Muscle of leg (tissue), 11 donors: ENCODE results near the gene NIPAL3. TPM values are rescaled to one million over a fixed set of nuclear protein-coding genes. Genes with fewer than 3 reads are reported as not detected.

ENCODE experiments used
- DNase-seq: peaks from one replicate; pipeline ENCODE4 v3.0.0; 2013
- H3K27ac ChIP-seq: one replicate; pipeline ENCODE4 v1.5.1; 2013; ENCODE audit warnings: mild to moderate bottlenecking, low read length, control low read depth
- H3K27me3 ChIP-seq: one replicate; pipeline ENCODE4 v1.6.1; 2013; ENCODE audit warnings: low read length; ENCODE audit not compliant: control insufficient read depth, insufficient read depth
- H3K36me3 ChIP-seq: one replicate; pipeline ENCODE4 v1.6.1; 2013; ENCODE audit warnings: low read length; ENCODE audit not compliant: control insufficient read depth, insufficient read depth
- H3K4me1 ChIP-seq: one replicate; pipeline ENCODE4 v1.6.1; 2013; ENCODE audit warnings: low read length; ENCODE audit not compliant: control insufficient read depth, insufficient read depth
- H3K4me3 ChIP-seq: one replicate; pipeline ENCODE4 v1.5.1; 2013; ENCODE audit warnings: low read length, control low read depth
- H3K9me3 ChIP-seq: replicated peaks from 2 replicates; pipeline ENCODE4 v1.6.1; 2013; ENCODE audit warnings: low read depth, low read length; ENCODE audit not compliant: control insufficient read depth
- WGBS: methylation state at CpG from one replicate; pipeline ENCODE4 v1.1.5; 2013; ENCODE audit warnings: missing lambda C conversion rate; ENCODE audit not compliant: insufficient coverage; 5-methylcytosine and 5-hydroxymethylcytosine counted together
- polyA plus RNA-seq, 8 donors: library from polyadenylated mRNA; unstranded; fragments of 120-200 nt; gene quantifications; one replicate each; pipeline versions ENCODE4 v1.2.1 to v1.2.3, GENCODE V29; 2013; ENCODE audit warnings: inconsistent platforms in 1 of 8, low replicate concordance in 1 of 8; ENCODE audit not compliant: insufficient read length in 8 of 8, insufficient read depth in 1 of 8
- total RNA-seq: library from RNA; stranded (reverse); fragments of 120-200 nt; gene quantifications from one replicate; pipeline ENCODE4 v1.2.4, GENCODE V29; 2013

The NIPAL3 gene
- total and polyA plus RNA-seq, 9 donors = 3.2 to 5.9 (median 4.9) TPM

DNA sequence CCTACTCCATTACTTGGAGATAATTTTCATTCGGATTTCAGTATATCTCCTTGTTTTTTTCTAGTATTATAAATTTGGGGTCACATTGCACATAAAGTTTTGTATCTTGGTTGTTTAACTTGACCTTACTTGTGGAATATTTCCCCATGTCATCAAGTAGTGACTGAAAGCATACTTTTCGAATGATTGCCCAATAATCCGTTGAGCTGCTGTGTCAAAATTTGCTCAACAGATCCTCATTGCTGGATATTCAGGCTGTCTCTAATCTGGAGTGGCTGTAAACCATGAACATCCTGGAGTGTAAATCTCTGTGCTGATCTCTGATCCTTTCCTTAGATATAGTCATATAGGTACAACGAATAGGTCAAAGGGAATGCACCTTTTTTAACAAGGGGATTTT is 4.9 kb downstream of the NIPAL3 start:
- Histone ChIP-seq H3K27me3 (no peaks in the 10 kb centered on the region), H3K27ac (no peak overlapping the region), H3K36me3 (peaks cover 7% of the 10 kb centered on the region), H3K9me3 (no peaks in the 10 kb centered on the region), H3K4me1 (peaks cover 11% of the 10 kb centered on the region), H3K4me3 (no peak overlapping the region)
- no peak for DNase-seq
- no CpG with 5 or more reads among the region's 4 CpGs for WGBS

DNA sequence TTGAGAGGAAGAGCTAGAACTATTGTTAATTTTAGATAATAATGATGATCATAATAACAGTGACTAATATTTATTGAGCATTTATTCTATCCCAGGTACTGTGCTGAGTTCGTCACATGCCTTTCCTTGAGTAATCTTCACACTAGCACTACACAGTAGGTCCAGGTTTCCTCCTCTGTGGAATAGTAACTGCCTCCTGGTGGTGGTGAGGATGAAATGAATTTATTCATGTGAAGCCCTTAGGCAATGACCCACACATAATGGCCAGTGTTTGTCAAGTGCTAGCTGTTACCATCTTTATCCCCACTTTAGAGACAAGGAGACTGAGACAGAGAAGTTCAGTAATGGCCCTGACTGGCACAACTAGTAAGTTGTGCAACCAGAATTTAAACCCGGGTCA is 5.9 kb downstream of the NIPAL3 start:
- 91% methylated on average over 1 of the region's 2 CpGs for WGBS
- H3K9me3 ChIP-seq = no peaks in the 10 kb centered on the region

DNA sequence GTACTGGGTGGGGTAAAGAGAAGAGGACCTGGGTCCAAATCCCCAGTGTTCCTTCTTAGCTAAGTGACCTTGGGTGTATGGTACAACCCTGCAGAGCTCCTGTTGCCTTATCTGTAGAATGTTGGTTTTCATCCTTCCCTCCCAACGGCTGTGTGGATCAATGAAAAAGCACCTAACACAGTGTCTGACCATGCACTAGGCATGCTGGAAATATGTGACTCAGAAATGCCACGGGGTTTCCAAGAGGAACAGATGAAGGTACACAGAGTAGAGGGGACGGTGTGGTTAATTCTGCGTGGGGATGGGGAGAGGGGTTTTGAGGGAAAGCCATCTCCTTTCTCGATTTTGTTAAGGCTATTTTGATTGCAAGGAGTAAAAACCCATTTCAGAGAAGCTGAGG is 8.6 kb downstream of the NIPAL3 start:
- no peak for DNase-seq
- H3K36me3 ChIP-seq = peaks cover 6% of the 10 kb centered on the region
- H3K9me3 ChIP-seq = no peaks in the 10 kb centered on the region
- WGBS = 96% methylated on average over 5 of the region's 5 CpGs
- no peak overlapping the region for H3K4me3 ChIP-seq
- no peak overlapping the region for H3K27ac ChIP-seq
- no peaks in the 10 kb centered on the region for H3K27me3 ChIP-seq
- no peaks in the 10 kb centered on the region for H3K4me1 ChIP-seq

More for the DNA sequence above, 5.9 kb downstream of the NIPAL3 start:
- H3K36me3 ChIP-seq = peaks cover 7% of the 10 kb centered on the region
- H3K27ac ChIP-seq = no peak overlapping the region
- H3K4me1 ChIP-seq = peaks cover 4% of the 10 kb centered on the region
- no peaks in the 10 kb centered on the region for H3K27me3 ChIP-seq
- DNase-seq = no peak
- H3K4me3 ChIP-seq = no peak overlapping the region

DNA sequence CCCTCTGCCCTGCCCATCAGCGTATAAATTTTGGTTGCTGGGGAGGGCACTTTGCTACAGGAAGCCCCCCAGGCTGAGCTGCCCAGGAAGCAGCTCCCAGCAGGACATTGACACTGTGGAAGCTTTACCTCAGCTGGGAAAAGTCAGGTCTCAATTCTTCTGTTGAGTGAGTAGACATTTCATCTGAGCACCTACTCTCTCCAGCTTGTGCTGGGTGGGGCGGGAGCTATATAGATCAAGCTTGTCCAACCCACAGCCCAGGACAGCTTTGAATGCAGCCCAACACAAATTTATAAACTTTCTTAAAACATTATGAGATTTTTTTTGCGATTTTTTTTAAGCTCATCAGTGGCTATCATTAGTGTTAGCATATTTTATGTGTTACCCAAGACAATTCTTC is 9.4 kb downstream of the NIPAL3 start:
- Histone ChIP-seq H3K27ac (no peak overlapping the region), H3K36me3 (peaks cover 3% of the 10 kb centered on the region), H3K27me3 (no peaks in the 10 kb centered on the region), H3K4me1 (no peaks in the 10 kb centered on the region), H3K4me3 (no peak overlapping the region), H3K9me3 (no peaks in the 10 kb centered on the region)
- no peak for DNase-seq
- 100% methylated on average over 1 of the region's 3 CpGs for WGBS

DNA sequence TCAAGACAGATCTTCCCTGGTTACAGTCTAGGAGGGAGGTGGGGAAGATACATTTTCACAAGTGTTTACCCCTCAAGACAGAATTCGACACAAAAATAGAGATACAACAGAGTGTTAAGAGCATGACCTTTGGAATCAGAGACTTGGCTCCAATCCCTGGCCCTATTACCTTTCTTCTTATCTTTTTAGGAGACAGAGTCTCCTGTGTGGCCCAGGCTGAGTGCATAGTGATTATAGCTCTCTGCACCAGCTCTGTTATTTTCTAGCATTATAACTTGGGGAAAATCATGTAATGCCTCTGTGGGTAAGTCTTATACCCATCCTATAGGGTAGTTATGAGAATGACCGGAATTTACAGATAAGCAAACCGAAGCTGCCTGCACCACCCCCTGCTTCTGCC is 9.8 kb downstream of the NIPAL3 start:
- Histone ChIP-seq H3K9me3 (no peaks in the 10 kb centered on the region), H3K36me3 (peaks cover 3% of the 10 kb centered on the region), H3K27ac (no peak overlapping the region), H3K4me3 (no peak overlapping the region), H3K27me3 (no peaks in the 10 kb centered on the region), H3K4me1 (no peaks in the 10 kb centered on the region)
- DNase-seq = no peak
- WGBS = 80% methylated on average over 1 of the region's 3 CpGs

DNA sequence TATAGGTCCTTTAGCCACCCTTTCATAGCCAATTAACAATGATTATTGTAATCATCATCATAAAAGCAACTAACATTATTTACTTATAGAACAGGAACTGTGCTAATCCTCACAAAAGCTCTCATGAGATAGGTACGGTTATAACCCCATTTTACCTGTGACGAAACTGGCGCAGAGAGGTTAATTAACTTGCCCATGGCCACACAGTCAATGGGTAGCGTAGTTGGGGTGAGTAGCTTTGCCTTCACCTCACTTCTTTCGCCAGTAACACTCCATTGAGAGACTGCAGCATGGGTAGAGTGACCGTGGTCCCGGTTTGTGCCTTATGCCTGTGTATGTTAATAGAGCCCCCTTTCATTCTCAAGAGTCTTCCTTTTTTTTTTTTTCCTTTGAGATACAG is 10.3 kb downstream of the NIPAL3 start:
- no peaks in the 10 kb centered on the region for H3K27me3 ChIP-seq
- no peaks in the 10 kb centered on the region for H3K4me1 ChIP-seq
- no peaks in the 10 kb centered on the region for H3K9me3 ChIP-seq
- peaks cover 3% of the 10 kb centered on the region for H3K36me3 ChIP-seq
- no peak overlapping the region for H3K4me3 ChIP-seq
- DNase-seq = no peak
- no peak overlapping the region for H3K27ac ChIP-seq
- whole genome bisulfite sequencing = no CpG with 5 or more reads among the region's 7 CpGs

DNA sequence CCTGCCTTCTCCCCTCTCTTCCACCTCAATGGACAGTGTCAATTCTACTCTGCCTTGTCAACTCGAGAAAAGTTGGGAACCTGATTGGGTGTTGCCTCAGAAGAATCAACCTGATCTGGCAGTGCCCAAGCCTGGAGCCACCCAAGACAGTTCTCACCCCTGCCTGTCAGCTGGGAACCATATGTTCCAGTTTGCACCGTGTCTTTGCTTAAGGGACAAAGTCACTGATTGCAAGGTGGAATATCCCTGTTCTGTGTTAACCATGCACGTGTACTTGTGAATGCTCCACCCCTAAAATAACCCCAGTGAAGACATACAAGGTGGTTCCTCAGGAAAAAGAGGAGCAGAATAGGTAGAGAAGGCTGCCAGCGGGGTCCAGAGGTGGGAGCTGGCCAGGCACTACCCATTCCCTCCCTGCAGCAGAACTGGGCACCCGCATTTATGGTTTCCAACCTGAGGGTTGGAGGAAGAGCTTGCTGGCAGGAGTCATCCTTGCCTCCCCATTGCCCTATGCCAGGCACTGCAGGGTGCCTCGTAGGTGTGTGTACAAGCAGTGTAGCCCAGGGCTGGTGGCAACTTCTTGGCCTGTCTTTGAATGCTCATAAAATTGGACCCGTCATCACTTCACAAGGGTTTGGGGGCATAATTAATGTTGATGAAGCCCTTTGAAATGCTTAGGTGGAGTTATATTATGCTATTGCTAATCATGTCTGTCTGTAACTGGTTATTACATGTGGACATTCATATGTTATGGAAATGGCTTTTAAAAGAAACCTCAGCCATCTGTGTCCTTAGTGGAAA is 11.3 kb downstream of the NIPAL3 start:
- DNase-seq = no peak
- Histone ChIP-seq H3K27me3 (no peaks in the 10 kb centered on the region), H3K4me1 (no peaks in the 10 kb centered on the region), H3K9me3 (no peaks in the 10 kb centered on the region), H3K27ac (no peak overlapping the region), H3K36me3 (no peaks in the 10 kb centered on the region), H3K4me3 (no peak overlapping the region)
- WGBS = 100% methylated on average over 2 of the region's 7 CpGs

DNA sequence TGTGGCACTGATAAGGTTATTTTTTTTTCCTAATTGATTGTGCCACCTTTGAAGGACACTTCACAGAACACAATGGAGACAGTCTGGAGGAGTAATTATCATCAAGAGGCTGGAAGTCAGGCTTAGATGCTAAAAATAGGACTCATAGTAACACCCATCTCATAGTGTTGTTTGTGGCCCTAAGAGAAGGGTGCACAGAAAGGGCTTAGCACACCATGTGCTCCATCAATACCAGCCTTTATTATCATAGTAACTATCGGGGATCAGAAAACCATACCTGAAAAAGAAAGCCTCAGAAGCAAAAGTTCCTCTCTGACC is 11.9 kb downstream of the NIPAL3 start:
- H3K9me3 ChIP-seq = no peaks in the 10 kb centered on the region
- H3K4me3 ChIP-seq = no peak overlapping the region
- no peaks in the 10 kb centered on the region for H3K27me3 ChIP-seq
- no peak for DNase-seq
- H3K4me1 ChIP-seq = no peaks in the 10 kb centered on the region
- H3K27ac ChIP-seq = no peak overlapping the region
- WGBS = 83% methylated on average over 1 of the region's 1 CpG
- H3K36me3 ChIP-seq = no peaks in the 10 kb centered on the region

DNA sequence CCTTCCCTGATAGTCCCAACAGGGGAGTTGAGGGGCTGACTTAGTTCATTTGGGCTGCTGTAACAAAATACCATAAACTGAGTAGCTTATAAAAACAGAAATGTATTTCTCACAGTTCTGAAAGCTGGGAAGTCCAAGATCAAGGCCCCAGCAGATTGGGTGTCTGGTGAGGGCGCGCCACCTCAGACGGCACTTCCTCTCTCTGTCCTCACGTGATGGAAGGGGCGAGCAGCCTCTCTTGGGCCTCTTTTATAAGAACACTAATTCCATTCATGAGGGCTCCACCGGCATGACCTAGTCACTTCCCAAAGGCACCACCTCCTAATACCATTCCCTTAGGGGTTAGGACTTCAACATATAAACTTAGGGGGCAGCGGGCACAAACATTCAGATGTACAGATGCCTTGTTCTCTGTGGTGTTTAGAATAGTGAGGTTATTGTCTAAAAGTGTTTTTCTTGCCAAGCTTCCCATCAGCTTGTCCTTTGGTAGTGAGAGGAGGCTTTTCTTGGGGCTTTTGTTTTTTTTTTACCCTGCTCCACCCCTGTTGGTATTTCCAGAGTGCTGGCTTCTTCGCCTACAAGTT is 20.3 kb downstream of the NIPAL3 start:
- peaks cover 3% of the 10 kb centered on the region for H3K27me3 ChIP-seq
- no peak overlapping the region for H3K4me3 ChIP-seq
- H3K27ac ChIP-seq = no peak overlapping the region
- 66% methylated on average over 5 of the region's 8 CpGs for WGBS
- H3K9me3 ChIP-seq = no peaks in the 10 kb centered on the region
- no peak for DNase-seq
- H3K4me1 ChIP-seq = peaks cover 13% of the 10 kb centered on the region
- H3K36me3 ChIP-seq = no peaks in the 10 kb centered on the region

DNA sequence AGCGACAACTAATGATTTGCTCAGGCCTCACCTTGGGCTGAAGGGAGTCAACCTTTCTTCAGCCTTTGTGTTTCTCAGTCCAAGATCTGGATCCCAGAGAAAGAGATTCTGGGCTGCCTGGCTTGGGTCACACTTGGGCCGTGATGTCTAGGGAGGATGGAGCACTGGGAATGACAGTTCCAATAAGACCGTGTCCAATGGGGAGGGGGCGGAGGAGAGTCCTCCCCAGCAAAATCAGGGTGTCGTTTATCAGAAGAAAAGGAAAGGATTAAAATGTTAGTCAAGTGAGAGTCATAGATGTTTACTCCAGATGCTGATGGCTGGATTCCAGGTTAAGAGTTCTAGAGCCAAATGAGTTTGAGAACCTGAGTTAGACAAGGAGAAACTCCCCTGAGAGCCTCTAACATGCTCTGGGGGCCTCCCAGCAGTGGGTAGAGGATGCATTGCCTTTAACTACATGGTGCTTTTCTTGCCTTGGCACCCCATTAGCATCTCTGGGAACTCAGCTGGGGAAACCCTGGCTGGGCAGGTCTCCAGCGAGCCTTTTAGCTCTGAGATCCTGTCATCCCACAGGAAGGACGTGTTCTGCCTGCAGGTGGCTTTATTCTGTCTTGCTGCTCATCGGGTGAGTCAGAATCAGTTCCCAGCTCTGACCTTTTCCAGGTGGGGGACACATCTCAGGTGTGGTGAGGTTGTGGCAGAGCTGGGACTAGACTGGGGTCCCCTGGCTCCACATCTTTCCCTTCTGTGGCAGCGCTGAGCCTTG is 22.2 kb downstream of the NIPAL3 start:
- DNase-seq = peak; percentile 68
- WGBS = 41% methylated on average over 8 of the region's 9 CpGs

More for the DNA sequence above, 22.2 kb downstream of the NIPAL3 start:
- H3K4me3 ChIP-seq = no peak overlapping the region
- peak overlapping the region; percentile 35 for H3K27ac ChIP-seq
- H3K9me3 ChIP-seq = no peaks in the 10 kb centered on the region
- peaks cover 15% of the 10 kb centered on the region for H3K4me1 ChIP-seq
- no peaks in the 10 kb centered on the region for H3K36me3 ChIP-seq
- peaks cover 3% of the 10 kb centered on the region for H3K27me3 ChIP-seq
